Hepatocyte (in vitro differentiated cells): Measurements from ENCODE around the gene MB. TPM values are rescaled to one million over a fixed set of nuclear protein-coding genes. Genes with fewer than 3 reads are reported as not detected.
"Not testable (repeated sequence)": the region's sequence is repeated elsewhere in the genome, so short reads cannot be mapped to it uniquely, and the experiment has no call there.

Experiments
- DNase-seq: peaks from one replicate; pipeline ENCODE4 v3.0.0-alpha.2; 2016; ENCODE audit warnings: low spot score
- H2AFZ ChIP-seq: fragments of 200-600 bp; sonication (generic); 2 replicates; pipeline ENCODE4 v1.6.0; 2016; ENCODE audit warnings: antibody characterized with exemption, mild to moderate bottlenecking
- H3K27ac ChIP-seq: fragments of 200-600 bp; sonication (generic); 2 replicates; pipeline ENCODE4 v1.5.1; 2016; ENCODE audit warnings: mild to moderate bottlenecking
- H3K27me3 ChIP-seq: fragments of 200-600 bp; sonication (generic); 2 replicates; pipeline ENCODE4 v1.6.1; 2016
- H3K36me3 ChIP-seq: fragments of 200-600 bp; sonication (generic); replicated peaks from 2 replicates; pipeline ENCODE4 v1.5.1; 2016; ENCODE audit warnings: low read depth; ENCODE audit not compliant: insufficient read depth
- H3K4me1 ChIP-seq: fragments of 200-600 bp; sonication (generic); 2 replicates; pipeline ENCODE4 v1.5.1; 2016; ENCODE audit warnings: mild to moderate bottlenecking, moderate library complexity; ENCODE audit not compliant: insufficient read depth
- H3K4me2 ChIP-seq: fragments of 200-600 bp; sonication (generic); 2 replicates; pipeline ENCODE4 v1.6.0; 2016
- H3K4me3 ChIP-seq: fragments of 200-600 bp; sonication (generic); 2 replicates; pipeline ENCODE4 v1.5.1; 2016; ENCODE audit warnings: mild to moderate bottlenecking
- H3K79me2 ChIP-seq: fragments of 200-600 bp; sonication (generic); 2 replicates; pipeline ENCODE4 v1.6.0; 2017; ENCODE audit warnings: mild to moderate bottlenecking
- H3K9me2 ChIP-seq: fragments of 200-600 bp; sonication (generic); replicated peaks from 2 replicates; pipeline ENCODE4 v1.6.0; 2017; ENCODE audit warnings: mild to moderate bottlenecking; ENCODE audit not compliant: insufficient read depth
- H3K9me3 ChIP-seq: fragments of 200-600 bp; sonication (generic); 2 replicates; pipeline ENCODE4 v1.5.1; 2016; ENCODE audit warnings: low read depth, mild to moderate bottlenecking
- H4K20me1 ChIP-seq: fragments of 200-600 bp; sonication (generic); 2 replicates; pipeline ENCODE4 v1.6.0; 2016; ENCODE audit warnings: mild to moderate bottlenecking; ENCODE audit not compliant: insufficient read depth, poor library complexity, severe bottlenecking
- CTCF ChIP-seq: fragments of 200-600 bp; sonication (generic); IDR thresholded peaks from 2 replicates; pipeline ENCODE4 v1.5.1; 2016; ENCODE audit warnings: antibody characterized with exemption, mild to moderate bottlenecking; ENCODE audit not compliant: poor library complexity
- EZH2 ChIP-seq: fragments of 200-600 bp; sonication (generic); IDR thresholded peaks from 2 replicates; pipeline ENCODE4 v1.6.1; 2016; ENCODE audit warnings: antibody characterized with exemption, mild to moderate bottlenecking, borderline replicate concordance
- EZH2phosphoT487 ChIP-seq: fragments of 200-600 bp; sonication (generic); IDR thresholded peaks from one replicate; pipeline ENCODE4 v1.6.1; 2018; ENCODE audit warnings: antibody characterized with exemption, mild to moderate bottlenecking, low read depth, moderate library complexity; ENCODE audit not compliant: unreplicated experiment, severe bottlenecking
- WGBS: methylation state at CpG from one replicate; pipeline ENCODE4 v1.1.6; 2016; ENCODE audit warnings: low lambda C conversion rate; ENCODE audit errors: missing lambda C conversion rate; 5-methylcytosine and 5-hydroxymethylcytosine counted together
- polyA plus RNA-seq: library from polyadenylated mRNA; unstranded; fragments of >200 nt; fragmentation: Nextera tagmentation; extraction: Ambion mirVana; gene quantifications from 2 replicates; pipeline ENCODE4 v1.2.1, GENCODE V29; 2016
- total RNA-seq: library from RNA; depleted of rRNA; stranded (reverse); fragments of >200 nt; gene quantifications from 2 replicates; pipeline ENCODE4 v1.2.3, GENCODE V29; 2014

The MB gene
- total and polyA plus RNA-seq, 2 experiments from 2014 or later = 0.64 TPM; not detected in 1

- Histone ChIP-seq H3K4me2 (no peak overlapping the region), H3K36me3 (no peaks in the 10 kb centered on the region), H3K27me3 (no peaks in the 10 kb centered on the region), H3K9me3 (no peaks in the 10 kb centered on the region), H4K20me1 (no peaks in the 10 kb centered on the region), H2AFZ (no peak overlapping the region), H3K4me1 (peaks cover 10% of the 10 kb centered on the region), H3K27ac (no peak overlapping the region), H3K9me2 (no peaks in the 10 kb centered on the region), H3K79me2 (no peaks in the 10 kb centered on the region), H3K4me3 (no peak overlapping the region)
- DNase-seq = no peak
- 75% methylated on average over 10 of the region's 10 CpGs for WGBS
- no peak for TF ChIP-seq EZH2
Measured at GRCh38 chr22:35625763-35626432, 8.8 kb upstream of the MB start.

- TF ChIP-seq EZH2 = no peak
- no peak for TF ChIP-seq EZH2phosphoT487
- TF ChIP-seq CTCF = no peak
- Histone ChIP-seq H3K36me3 (no peaks in the 10 kb centered on the region), H3K9me2 (no peaks in the 10 kb centered on the region), H3K4me1 (peaks cover 10% of the 10 kb centered on the region), H3K79me2 (no peaks in the 10 kb centered on the region), H3K4me2 (no peak overlapping the region), H3K27ac (no peak overlapping the region), H3K9me3 (no peaks in the 10 kb centered on the region), H2AFZ (no peak overlapping the region), H4K20me1 (no peaks in the 10 kb centered on the region), H3K27me3 (no peaks in the 10 kb centered on the region), H3K4me3 (no peak overlapping the region)
- DNase-seq = no peak
- WGBS = 95% methylated on average over 6 of the region's 6 CpGs
Measured at GRCh38 chr22:35624547-35624946, 7.4 kb upstream of the MB start.

- not testable (repeated sequence) for H3K36me3 ChIP-seq, H3K4me3 ChIP-seq, H3K4me2 ChIP-seq, H3K27ac ChIP-seq, DNase-seq, H3K4me1 ChIP-seq, H2AFZ ChIP-seq, H3K79me2 ChIP-seq, H3K9me2 ChIP-seq, H3K27me3 ChIP-seq, H4K20me1 ChIP-seq, H3K9me3 ChIP-seq
- WGBS = 88% methylated on average over 5 of the region's 5 CpGs
Measured at GRCh38 chr22:35623885-35624284, 6.8 kb upstream of the MB start.

- 68% methylated on average over 7 of the region's 9 CpGs for WGBS
- TF ChIP-seq EZH2 = no peak
- TF ChIP-seq EZH2phosphoT487 = no peak
- no peak for TF ChIP-seq CTCF
- Histone ChIP-seq H3K9me2 (no peaks in the 10 kb centered on the region), H3K9me3 (no peaks in the 10 kb centered on the region), H3K4me1 (peaks cover 10% of the 10 kb centered on the region), H3K36me3 (no peaks in the 10 kb centered on the region), H3K4me3 (no peak overlapping the region), H3K4me2 (no peak overlapping the region), H3K27ac (no peak overlapping the region), H4K20me1 (no peaks in the 10 kb centered on the region), H3K79me2 (no peaks in the 10 kb centered on the region), H3K27me3 (no peaks in the 10 kb centered on the region), H2AFZ (no peak overlapping the region)
- peak; percentile 39 for DNase-seq
Measured at GRCh38 chr22:35622191-35622913, 5.2 kb upstream of the MB start.
